ENCODE results near the gene LAT. TPM values are rescaled to one million over a fixed set of nuclear protein-coding genes. Genes with fewer than 3 reads are reported as not detected.
"Not testable (repeated sequence)": the region's sequence is repeated elsewhere in the genome, so short reads cannot be mapped to it uniquely, and the experiment has no call there.

LAT gene
- total RNA-seq, 1 experiment from 2014 or later: 3.3 TPM

DNA sequence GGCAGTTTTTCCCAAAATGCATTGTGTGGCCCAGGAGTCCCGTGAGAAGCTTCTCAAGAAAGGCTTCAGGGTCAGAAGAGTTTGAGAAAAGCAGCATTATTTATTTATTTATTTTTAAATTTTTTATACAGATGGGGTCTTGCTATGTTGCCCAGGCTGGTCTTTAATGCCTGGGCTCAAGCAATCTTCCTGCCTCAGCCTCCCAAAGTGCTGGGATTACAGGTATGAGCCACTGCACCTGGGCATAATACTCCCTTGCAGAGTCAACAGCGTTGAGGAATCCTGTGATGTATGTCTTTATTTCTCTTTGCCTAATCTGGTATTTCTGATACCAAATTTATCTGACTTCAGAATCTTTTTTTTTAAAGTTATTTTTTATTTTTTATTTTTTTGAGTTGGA, 15.2 kb downstream of the LAT start (continued):
- TF ChIP-seq, protein P1, sequence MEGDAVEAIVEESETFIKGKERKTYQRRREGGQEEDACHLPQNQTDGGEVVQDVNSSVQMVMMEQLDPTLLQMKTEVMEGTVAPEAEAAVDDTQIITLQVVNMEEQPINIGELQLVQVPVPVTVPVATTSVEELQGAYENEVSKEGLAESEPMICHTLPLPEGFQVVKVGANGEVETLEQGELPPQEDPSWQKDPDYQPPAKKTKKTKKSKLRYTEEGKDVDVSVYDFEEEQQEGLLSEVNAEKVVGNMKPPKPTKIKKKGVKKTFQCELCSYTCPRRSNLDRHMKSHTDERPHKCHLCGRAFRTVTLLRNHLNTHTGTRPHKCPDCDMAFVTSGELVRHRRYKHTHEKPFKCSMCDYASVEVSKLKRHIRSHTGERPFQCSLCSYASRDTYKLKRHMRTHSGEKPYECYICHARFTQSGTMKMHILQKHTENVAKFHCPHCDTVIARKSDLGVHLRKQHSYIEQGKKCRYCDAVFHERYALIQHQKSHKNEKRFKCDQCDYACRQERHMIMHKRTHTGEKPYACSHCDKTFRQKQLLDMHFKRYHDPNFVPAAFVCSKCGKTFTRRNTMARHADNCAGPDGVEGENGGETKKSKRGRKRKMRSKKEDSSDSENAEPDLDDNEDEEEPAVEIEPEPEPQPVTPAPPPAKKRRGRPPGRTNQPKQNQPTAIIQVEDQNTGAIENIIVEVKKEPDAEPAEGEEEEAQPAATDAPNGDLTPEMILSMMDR (IDR thresholded peaks at IDR 0.05 in 2 of 3, conservative IDR thresholded peaks at IDR 0.05 in 1 of 3; ENCODE audit: borderline replicate concordance in 1 of 3, insufficient read depth in 1 of 3, low read depth in 2 of 3, low read length in 2 of 3): no peak
- TF ChIP-seq ZNF274 (IDR thresholded peaks at IDR 0.05; ENCODE audit: low read depth, low read length) (no peak), RAD21 (IDR thresholded peaks at IDR 0.05; ENCODE audit: low read depth) (no peak), SP1 (IDR thresholded peaks at IDR 0.05; ENCODE audit: low read depth) (no peak), JUND (IDR thresholded peaks at IDR 0.05) (no peak)
- TF ChIP-seq, protein P2, sequence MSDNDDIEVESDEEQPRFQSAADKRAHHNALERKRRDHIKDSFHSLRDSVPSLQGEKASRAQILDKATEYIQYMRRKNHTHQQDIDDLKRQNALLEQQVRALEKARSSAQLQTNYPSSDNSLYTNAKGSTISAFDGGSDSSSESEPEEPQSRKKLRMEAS (IDR thresholded peaks at IDR 0.05): no peak
- TF ChIP-seq, protein P3, sequence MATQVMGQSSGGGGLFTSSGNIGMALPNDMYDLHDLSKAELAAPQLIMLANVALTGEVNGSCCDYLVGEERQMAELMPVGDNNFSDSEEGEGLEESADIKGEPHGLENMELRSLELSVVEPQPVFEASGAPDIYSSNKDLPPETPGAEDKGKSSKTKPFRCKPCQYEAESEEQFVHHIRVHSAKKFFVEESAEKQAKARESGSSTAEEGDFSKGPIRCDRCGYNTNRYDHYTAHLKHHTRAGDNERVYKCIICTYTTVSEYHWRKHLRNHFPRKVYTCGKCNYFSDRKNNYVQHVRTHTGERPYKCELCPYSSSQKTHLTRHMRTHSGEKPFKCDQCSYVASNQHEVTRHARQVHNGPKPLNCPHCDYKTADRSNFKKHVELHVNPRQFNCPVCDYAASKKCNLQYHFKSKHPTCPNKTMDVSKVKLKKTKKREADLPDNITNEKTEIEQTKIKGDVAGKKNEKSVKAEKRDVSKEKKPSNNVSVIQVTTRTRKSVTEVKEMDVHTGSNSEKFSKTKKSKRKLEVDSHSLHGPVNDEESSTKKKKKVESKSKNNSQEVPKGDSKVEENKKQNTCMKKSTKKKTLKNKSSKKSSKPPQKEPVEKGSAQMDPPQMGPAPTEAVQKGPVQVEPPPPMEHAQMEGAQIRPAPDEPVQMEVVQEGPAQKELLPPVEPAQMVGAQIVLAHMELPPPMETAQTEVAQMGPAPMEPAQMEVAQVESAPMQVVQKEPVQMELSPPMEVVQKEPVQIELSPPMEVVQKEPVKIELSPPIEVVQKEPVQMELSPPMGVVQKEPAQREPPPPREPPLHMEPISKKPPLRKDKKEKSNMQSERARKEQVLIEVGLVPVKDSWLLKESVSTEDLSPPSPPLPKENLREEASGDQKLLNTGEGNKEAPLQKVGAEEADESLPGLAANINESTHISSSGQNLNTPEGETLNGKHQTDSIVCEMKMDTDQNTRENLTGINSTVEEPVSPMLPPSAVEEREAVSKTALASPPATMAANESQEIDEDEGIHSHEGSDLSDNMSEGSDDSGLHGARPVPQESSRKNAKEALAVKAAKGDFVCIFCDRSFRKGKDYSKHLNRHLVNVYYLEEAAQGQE (IDR thresholded peaks at IDR 0.05; ENCODE audit: low read depth): no peak

DNA sequence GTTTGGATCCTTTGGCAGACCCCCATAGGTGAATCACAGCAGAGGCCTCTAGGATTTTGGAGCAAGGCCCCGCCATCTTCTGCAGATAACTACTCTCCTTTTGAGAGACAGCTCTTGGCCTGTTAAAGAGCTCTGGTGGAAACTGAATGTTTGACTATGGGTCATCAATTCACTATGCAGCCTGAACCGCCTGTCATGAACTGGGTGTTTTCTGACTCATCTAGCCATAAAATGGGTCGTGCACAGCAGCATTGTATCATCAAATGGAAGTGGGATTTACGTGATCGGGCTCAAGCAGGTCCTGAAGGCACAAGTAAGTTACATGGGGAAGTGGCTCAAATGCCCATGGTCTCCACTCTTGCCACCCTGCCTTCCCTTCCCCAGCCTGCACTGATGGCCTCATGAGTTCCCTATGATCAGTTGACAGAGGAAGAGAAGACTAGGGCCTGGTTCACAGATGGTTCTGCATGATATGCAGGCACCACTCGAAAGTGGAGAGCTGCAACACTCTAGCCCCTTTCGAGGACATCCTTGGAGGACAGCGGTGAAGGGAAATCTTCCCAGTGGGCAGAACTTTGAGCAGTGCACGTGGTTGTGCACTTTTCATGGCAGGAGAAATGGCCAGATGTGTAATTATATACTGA, 19.8 kb downstream of the LAT start:
- H3K79me2 ChIP-seq (ENCODE audit: insufficient read depth, low read length); H3K9ac ChIP-seq (ENCODE audit: low read length); intact Hi-C loops (cut with micrococcal nuclease); H3K4me1 ChIP-seq (ENCODE audit: control insufficient read depth in 1 of 2, insufficient read depth in 2 of 2, low read length in 2 of 2); DNase-seq (ENCODE audit: low read depth, low spot score); BruUV-seq (replicated peaks); ATAC-seq; CTCF ChIA-PET; RAD21 ChIA-PET (ENCODE audit: low non-redundant PET in 1 of 2, low total read pairs in 2 of 2, uncharacterized antibody in 2 of 2, unreplicated experiment in 2 of 2); H3K9me2 ChIP-seq (ENCODE audit: insufficient read depth); H4K20me1 ChIP-seq (ENCODE audit: insufficient read depth); H3K4me2 ChIP-seq (ENCODE audit: low read length); H3K9me3 ChIP-seq (ENCODE audit: control insufficient read depth in 1 of 2, insufficient read depth in 1 of 2, low read depth in 1 of 2, low read length in 2 of 2); H2AFZ ChIP-seq (ENCODE audit: low read depth, low read length, poor library complexity, severe bottlenecking); POLR2A ChIA-PET; H3K27ac ChIP-seq (ENCODE audit: low read depth, low read length); H3K4me3 ChIP-seq (replicated peaks in 1 of 2; ENCODE audit: low read depth in 1 of 2, low read length in 2 of 2); H3K36me3 ChIP-seq (ENCODE audit: control insufficient read depth in 1 of 2, insufficient read depth in 2 of 2, low read length in 2 of 2); H3K27me3 ChIP-seq (ENCODE audit: insufficient read depth, low read length): not testable (repeated sequence)

All from HCT116 (cell line).